BE2C (cell line): ENCODE data around the gene PIF1. TPM values are rescaled to one million over a fixed set of nuclear protein-coding genes. Genes with fewer than 3 reads are reported as not detected.

ENCODE experiments used
- DNase-seq: peaks from one replicate; pipeline ENCODE4 v3.0.0-alpha.2; 2020
- H3K27me3 ChIP-seq: fragments of 250-450 bp; sonication (Bioruptor Pico); 2 replicates; pipeline ENCODE4 v1.5.1; 2020; ENCODE audit warnings: mild to moderate bottlenecking
- H3K36me3 ChIP-seq: fragments of 250-450 bp; sonication (Bioruptor Pico); 2 replicates; pipeline ENCODE4 v1.5.1; 2020; ENCODE audit warnings: mild to moderate bottlenecking
- H3K4me1 ChIP-seq: fragments of 250-450 bp; sonication (Bioruptor Pico); 2 replicates; pipeline ENCODE4 v1.5.1; 2020
- H3K4me3 ChIP-seq: 2 replicates; pipeline ENCODE4 v1.5.1; 2011; ENCODE audit warnings: low read depth, low read length
- H3K9me3 ChIP-seq: fragments of 250-450 bp; sonication (Bioruptor Pico); 2 replicates; pipeline ENCODE4 v1.5.1; 2020
- polyA plus RNA-seq: library from polyadenylated mRNA; unstranded; fragments of >200 nt; gene quantifications from one replicate; pipeline ENCODE4 v1.2.1, GENCODE V29; 2012; ENCODE audit warnings: low read depth, missing spikeins; ENCODE audit not compliant: insufficient read length, insufficient read depth
- TF ChIP-seq, protein P1 (sequence below): IDR thresholded peaks from 2 replicates; pipeline ENCODE4 v1.5.1; 2012; ENCODE audit warnings: mild to moderate bottlenecking, low read depth, low read length

The PIF1 gene, protein sequence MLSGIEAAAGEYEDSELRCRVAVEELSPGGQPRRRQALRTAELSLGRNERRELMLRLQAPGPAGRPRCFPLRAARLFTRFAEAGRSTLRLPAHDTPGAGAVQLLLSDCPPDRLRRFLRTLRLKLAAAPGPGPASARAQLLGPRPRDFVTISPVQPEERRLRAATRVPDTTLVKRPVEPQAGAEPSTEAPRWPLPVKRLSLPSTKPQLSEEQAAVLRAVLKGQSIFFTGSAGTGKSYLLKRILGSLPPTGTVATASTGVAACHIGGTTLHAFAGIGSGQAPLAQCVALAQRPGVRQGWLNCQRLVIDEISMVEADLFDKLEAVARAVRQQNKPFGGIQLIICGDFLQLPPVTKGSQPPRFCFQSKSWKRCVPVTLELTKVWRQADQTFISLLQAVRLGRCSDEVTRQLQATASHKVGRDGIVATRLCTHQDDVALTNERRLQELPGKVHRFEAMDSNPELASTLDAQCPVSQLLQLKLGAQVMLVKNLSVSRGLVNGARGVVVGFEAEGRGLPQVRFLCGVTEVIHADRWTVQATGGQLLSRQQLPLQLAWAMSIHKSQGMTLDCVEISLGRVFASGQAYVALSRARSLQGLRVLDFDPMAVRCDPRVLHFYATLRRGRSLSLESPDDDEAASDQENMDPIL
- 4.6 TPM for polyA plus RNA-seq

GRCh38 chr15:64825431-64826294 lies at the start of gene PIF1:
PIF1 (minus strand) TSS chr15:64825647; CDS start chr15:64824335, 1,312 bp downstream.
- H3K9me3 ChIP-seq: no peaks in the 10 kb centered on the region
- no peaks in the 10 kb centered on the region for H3K4me1 ChIP-seq
- H3K27me3 ChIP-seq: no peaks in the 10 kb centered on the region
- peak within 1 kb of the TSS; percentile 93 for H3K4me3 ChIP-seq
- peak; percentile 96 for DNase-seq
- H3K36me3 ChIP-seq: peaks cover 15% of the 10 kb centered on the region
- TF ChIP-seq, protein P1, sequence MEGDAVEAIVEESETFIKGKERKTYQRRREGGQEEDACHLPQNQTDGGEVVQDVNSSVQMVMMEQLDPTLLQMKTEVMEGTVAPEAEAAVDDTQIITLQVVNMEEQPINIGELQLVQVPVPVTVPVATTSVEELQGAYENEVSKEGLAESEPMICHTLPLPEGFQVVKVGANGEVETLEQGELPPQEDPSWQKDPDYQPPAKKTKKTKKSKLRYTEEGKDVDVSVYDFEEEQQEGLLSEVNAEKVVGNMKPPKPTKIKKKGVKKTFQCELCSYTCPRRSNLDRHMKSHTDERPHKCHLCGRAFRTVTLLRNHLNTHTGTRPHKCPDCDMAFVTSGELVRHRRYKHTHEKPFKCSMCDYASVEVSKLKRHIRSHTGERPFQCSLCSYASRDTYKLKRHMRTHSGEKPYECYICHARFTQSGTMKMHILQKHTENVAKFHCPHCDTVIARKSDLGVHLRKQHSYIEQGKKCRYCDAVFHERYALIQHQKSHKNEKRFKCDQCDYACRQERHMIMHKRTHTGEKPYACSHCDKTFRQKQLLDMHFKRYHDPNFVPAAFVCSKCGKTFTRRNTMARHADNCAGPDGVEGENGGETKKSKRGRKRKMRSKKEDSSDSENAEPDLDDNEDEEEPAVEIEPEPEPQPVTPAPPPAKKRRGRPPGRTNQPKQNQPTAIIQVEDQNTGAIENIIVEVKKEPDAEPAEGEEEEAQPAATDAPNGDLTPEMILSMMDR: no peak

DNA sequence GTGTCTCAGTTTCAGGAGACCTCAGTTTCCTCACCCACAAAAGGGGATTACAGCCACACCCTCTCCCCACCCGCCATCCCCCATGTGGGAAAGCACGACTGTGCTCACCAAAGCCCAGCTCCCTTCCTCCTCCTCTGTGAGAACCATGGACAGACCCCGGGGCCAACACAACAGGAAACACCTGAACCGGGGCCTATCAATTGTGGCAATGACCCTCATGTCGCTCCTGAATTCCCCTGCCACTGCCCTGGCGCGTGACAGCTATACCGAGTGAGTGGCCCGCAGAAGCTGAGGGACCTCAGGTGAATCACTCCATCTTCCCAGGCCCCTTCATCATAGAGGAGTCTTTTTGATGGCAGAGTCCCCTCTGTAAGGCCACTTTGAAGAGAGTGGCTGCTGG lies 44.9 kb upstream of the PIF1 start:
- TF ChIP-seq, protein P1: no peak
- H3K4me3 ChIP-seq: no peak overlapping the region
- no peaks in the 10 kb centered on the region for H3K9me3 ChIP-seq
- H3K4me1 ChIP-seq: no peaks in the 10 kb centered on the region
- DNase-seq: no peak
- no peaks in the 10 kb centered on the region; the same call in 1 of the 2 replicates for H3K36me3 ChIP-seq
- no peaks in the 10 kb centered on the region for H3K27me3 ChIP-seq

- Histone ChIP-seq H3K4me1 (no peaks in the 10 kb centered on the region), H3K4me3 (no peak overlapping the region), H3K36me3 (no peaks in the 10 kb centered on the region; the same call in 1 of the 2 replicates), H3K27me3 (no peaks in the 10 kb centered on the region), H3K9me3 (no peaks in the 10 kb centered on the region)
- TF ChIP-seq, protein P1: no peak
- no peak for DNase-seq
Measured at GRCh38 chr15:64869501-64869900, 44.1 kb upstream of the PIF1 start.

DNA sequence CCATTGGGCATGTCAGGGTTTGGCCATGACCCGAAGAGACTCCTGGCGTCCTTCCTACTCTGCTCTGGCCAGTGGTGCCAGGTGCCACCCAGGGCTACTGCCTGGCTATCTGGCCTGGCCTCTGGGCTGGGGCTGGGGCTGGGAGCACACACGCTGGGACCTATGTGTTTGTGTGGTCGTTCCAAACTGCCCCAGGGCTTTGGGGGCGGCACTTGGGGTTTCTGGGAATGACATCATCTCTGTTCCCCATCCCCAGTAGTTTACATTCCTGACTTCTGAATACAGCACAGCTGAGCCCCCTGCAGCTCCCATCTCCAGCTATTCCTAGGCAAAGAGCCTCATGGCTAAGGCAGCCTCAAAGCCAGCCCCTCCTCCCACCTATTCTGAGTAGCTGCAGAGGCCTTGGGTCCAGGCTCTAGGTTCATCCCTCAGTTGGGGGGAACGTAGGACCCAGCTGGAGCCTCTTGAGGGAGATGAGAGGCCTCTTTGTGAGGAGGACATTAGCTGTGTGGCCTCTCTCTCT lies 40.6 kb upstream of the PIF1 start:
- H3K36me3 ChIP-seq: no peaks in the 10 kb centered on the region; the same call in 1 of the 2 replicates
- TF ChIP-seq, protein P1: no peak
- no peaks in the 10 kb centered on the region for H3K9me3 ChIP-seq
- no peaks in the 10 kb centered on the region for H3K27me3 ChIP-seq
- DNase-seq: no peak
- H3K4me3 ChIP-seq: no peak overlapping the region
- H3K4me1 ChIP-seq: no peaks in the 10 kb centered on the region

DNA sequence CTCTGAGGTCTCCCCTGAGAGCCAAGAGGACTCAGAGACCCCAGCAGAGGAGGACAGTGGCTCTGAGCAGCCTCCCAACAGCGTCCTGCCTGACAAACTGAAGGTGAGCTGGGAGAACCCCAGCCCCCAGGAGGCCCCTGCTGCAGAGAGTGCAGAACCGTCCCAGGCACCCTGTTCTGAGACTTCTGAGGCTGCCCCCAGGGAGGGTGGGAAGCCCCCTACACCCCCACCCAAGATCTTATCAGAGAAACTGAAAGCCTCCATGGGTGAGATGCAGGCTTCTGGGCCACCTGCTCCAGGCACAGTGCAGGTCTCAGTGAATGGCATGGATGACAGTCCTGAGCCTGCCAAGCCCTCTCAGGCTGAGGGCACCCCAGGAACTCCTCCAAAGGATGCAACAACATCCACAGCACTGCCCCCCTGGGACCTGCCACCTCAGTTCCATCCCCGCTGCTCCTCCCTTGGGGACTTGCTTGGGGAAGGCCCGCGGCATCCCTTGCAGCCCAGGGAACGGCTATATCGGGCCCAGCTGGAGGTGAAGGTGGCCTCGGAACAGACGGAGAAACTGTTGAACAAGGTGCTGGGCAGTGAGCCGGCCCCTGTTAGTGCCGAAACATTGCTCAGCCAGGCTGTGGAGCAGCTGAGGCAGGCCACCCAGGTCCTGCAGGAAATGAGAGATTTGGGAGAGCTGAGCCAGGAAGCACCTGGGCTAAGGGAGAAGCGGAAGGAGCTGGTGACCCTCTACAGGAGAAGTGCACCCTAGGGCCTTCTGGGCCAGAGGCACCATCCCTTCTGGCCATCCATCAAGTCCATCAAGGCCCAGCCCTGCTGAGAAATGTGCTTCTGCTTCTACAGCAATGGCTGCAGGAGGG lies 39.9 kb upstream of the PIF1 start:
- DNase-seq: no peak
- no peaks in the 10 kb centered on the region; the same call in 1 of the 2 replicates for H3K36me3 ChIP-seq
- H3K4me1 ChIP-seq: no peaks in the 10 kb centered on the region
- no peaks in the 10 kb centered on the region for H3K27me3 ChIP-seq
- H3K4me3 ChIP-seq: no peak overlapping the region
- H3K9me3 ChIP-seq: no peaks in the 10 kb centered on the region
- TF ChIP-seq, protein P1: no peak
